Esophagus squamous epithelium (tissue), 4 donors: ENCODE measurements around the gene SPAAR.

Experiments used
- POLR2A ChIP-seq, 4 donors: fragments of 450-650 bp; IDR thresholded peaks; one replicate each; pipeline ENCODE4 v1.6.1; 2017; ENCODE audit warnings: antibody characterized with exemption in 4 of 4, mild to moderate bottlenecking in 4 of 4, moderate library complexity in 3 of 4
- TF ChIP-seq, protein P1 (sequence below), 6 experiments: fragments of 450-650 bp in 4 of 6; fragments of 200-600 bp in 2 of 6; sonication (generic) in 2 of 6; IDR thresholded peaks; one replicate each; pipeline ENCODE4 v1.5.1; 2016 to 2019; ENCODE audit warnings: antibody characterized with exemption in 6 of 6, mild to moderate bottlenecking in 4 of 6, moderate library complexity in 4 of 6

DNA sequence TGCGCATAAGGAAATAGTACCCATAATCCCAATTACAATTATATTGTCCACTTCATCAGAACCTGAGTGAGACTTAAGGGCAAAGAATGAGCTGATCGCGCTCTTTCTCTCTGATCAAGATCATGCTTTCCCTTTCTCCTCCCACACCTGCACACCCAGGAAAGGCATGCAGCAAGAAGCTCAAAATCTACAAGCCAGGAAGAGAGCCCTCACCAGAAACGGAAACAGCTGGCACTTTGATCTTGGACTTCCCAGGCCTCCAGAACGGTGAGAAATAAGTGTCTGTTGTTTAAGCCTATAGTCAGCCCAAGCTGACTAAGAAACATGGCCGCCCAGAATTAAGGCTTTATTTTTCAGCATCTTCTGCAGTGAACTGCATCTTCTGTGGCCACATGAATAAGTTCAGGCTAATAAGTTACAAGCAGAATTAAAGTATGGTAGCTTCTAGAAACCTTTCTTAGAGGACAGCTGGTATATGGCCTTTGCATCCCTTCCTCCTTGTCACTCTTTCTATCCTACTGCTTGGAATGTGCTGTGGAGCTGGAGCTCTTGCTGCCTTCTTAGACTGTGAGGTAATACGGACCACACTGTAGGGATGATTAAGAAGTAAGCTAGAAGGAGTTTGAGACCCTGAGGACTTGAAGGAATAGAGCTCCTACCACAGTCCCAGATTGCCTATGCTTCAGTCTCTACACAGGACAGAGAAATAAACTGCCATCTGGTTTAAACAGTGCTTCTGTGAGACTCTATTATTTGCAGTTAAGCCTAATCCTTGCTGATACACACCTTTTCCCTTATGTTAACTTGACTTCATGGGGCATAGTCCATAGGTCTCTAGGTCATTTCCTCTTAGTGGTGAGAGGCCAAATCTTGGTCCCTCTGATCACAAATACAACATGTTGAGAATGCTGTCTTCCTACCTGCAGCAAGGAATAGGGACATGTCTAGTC is 31.4 kb downstream of the SPAAR start:
- TF ChIP-seq, protein P1, sequence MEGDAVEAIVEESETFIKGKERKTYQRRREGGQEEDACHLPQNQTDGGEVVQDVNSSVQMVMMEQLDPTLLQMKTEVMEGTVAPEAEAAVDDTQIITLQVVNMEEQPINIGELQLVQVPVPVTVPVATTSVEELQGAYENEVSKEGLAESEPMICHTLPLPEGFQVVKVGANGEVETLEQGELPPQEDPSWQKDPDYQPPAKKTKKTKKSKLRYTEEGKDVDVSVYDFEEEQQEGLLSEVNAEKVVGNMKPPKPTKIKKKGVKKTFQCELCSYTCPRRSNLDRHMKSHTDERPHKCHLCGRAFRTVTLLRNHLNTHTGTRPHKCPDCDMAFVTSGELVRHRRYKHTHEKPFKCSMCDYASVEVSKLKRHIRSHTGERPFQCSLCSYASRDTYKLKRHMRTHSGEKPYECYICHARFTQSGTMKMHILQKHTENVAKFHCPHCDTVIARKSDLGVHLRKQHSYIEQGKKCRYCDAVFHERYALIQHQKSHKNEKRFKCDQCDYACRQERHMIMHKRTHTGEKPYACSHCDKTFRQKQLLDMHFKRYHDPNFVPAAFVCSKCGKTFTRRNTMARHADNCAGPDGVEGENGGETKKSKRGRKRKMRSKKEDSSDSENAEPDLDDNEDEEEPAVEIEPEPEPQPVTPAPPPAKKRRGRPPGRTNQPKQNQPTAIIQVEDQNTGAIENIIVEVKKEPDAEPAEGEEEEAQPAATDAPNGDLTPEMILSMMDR (IDR thresholded peaks at IDR 0.05) = no peak
- no peak for TF ChIP-seq POLR2A (IDR thresholded peaks at IDR 0.05)
